ENCODE data around the gene DCBLD1.

Gene DCBLD1

GRCh38 chr6:117559299-117559698 lies 76.8 kb downstream of the DCBLD1 start:
- Histone ChIP-seq H3K4me1 (ENCODE audit: insufficient read depth, low read length, poor library complexity, severe bottlenecking) (peaks cover 4% of the 10 kb centered on the region), H3K9me3 (ENCODE audit: insufficient read depth, low read depth, low read length) (no peaks in the 10 kb centered on the region), H3K9me2 (replicated peaks; ENCODE audit: low read depth, low read length) (no peaks in the 10 kb centered on the region), H3K4me2 (ENCODE audit: low read depth, low read length, poor library complexity, severe bottlenecking) (no peak overlapping the region), H3K9ac (ENCODE audit: low read depth, low read length, poor library complexity, severe bottlenecking) (no peak overlapping the region), H4K20me1 (ENCODE audit: insufficient read depth, low read length, poor library complexity, severe bottlenecking) (no peaks in the 10 kb centered on the region), H3K79me2 (ENCODE audit: insufficient read depth, low read length) (no peaks in the 10 kb centered on the region), H2AFZ (ENCODE audit: low read length) (no peak overlapping the region), H3K4me3 (ENCODE audit: low read length, poor library complexity, severe bottlenecking) (no peak overlapping the region), H3K36me3 (ENCODE audit: insufficient read depth, low read length) (peaks cover 28% of the 10 kb centered on the region), H3F3A (ENCODE audit: low read depth) (no peaks in the 10 kb centered on the region), H3K27me3 (ENCODE audit: insufficient read depth, low read length, poor library complexity, severe bottlenecking) (no peaks in the 10 kb centered on the region)
- no peak for TF ChIP-seq EZH2phosphoT487 (IDR thresholded peaks at IDR 0.05; ENCODE audit: borderline replicate concordance)
- TF ChIP-seq, protein P1, sequence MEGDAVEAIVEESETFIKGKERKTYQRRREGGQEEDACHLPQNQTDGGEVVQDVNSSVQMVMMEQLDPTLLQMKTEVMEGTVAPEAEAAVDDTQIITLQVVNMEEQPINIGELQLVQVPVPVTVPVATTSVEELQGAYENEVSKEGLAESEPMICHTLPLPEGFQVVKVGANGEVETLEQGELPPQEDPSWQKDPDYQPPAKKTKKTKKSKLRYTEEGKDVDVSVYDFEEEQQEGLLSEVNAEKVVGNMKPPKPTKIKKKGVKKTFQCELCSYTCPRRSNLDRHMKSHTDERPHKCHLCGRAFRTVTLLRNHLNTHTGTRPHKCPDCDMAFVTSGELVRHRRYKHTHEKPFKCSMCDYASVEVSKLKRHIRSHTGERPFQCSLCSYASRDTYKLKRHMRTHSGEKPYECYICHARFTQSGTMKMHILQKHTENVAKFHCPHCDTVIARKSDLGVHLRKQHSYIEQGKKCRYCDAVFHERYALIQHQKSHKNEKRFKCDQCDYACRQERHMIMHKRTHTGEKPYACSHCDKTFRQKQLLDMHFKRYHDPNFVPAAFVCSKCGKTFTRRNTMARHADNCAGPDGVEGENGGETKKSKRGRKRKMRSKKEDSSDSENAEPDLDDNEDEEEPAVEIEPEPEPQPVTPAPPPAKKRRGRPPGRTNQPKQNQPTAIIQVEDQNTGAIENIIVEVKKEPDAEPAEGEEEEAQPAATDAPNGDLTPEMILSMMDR (conservative IDR thresholded peaks at IDR 0.05; ENCODE audit: low read length) = no peak

DNA sequence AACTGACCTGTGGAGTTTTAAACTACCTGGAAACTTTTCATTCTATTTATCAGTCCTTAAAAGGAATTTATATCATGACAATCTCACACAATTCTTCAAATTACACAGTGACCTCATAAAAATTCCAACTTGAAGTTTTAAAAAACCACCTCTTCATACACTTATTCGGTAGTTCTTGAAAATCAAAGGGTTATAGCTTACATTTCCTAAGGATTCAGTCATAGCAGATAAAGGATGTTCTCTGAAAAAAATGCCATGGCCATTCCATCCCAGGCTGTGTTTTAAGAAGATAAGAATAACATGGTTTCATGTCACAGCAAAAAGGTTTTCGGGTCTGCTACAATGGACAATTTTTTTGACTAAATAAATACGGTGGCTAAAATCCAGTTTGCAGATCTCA lies 78.7 kb downstream of the DCBLD1 start:
- Histone ChIP-seq H3K4me2 (ENCODE audit: low read depth, low read length, poor library complexity, severe bottlenecking) (no peak overlapping the region), H3F3A (ENCODE audit: low read depth) (no peaks in the 10 kb centered on the region), H2AFZ (ENCODE audit: low read length) (no peak overlapping the region), H3K4me3 (ENCODE audit: low read length, poor library complexity, severe bottlenecking) (no peak overlapping the region), H3K9me2 (replicated peaks; ENCODE audit: low read depth, low read length) (no peaks in the 10 kb centered on the region), H3K27me3 (ENCODE audit: insufficient read depth, low read length, poor library complexity, severe bottlenecking) (no peaks in the 10 kb centered on the region), H4K20me1 (ENCODE audit: insufficient read depth, low read length, poor library complexity, severe bottlenecking) (no peaks in the 10 kb centered on the region), H3K36me3 (ENCODE audit: insufficient read depth, low read length) (peaks cover 45% of the 10 kb centered on the region), H3K4me1 (ENCODE audit: insufficient read depth, low read length, poor library complexity, severe bottlenecking) (no peaks in the 10 kb centered on the region), H3K79me2 (ENCODE audit: insufficient read depth, low read length) (no peaks in the 10 kb centered on the region), H3K9ac (ENCODE audit: low read depth, low read length, poor library complexity, severe bottlenecking) (no peak overlapping the region), H3K9me3 (ENCODE audit: insufficient read depth, low read depth, low read length) (no peaks in the 10 kb centered on the region)
- TF ChIP-seq, protein P1 (conservative IDR thresholded peaks at IDR 0.05; ENCODE audit: low read length) = no peak
- no peak for TF ChIP-seq EZH2phosphoT487 (IDR thresholded peaks at IDR 0.05; ENCODE audit: borderline replicate concordance)

DNA sequence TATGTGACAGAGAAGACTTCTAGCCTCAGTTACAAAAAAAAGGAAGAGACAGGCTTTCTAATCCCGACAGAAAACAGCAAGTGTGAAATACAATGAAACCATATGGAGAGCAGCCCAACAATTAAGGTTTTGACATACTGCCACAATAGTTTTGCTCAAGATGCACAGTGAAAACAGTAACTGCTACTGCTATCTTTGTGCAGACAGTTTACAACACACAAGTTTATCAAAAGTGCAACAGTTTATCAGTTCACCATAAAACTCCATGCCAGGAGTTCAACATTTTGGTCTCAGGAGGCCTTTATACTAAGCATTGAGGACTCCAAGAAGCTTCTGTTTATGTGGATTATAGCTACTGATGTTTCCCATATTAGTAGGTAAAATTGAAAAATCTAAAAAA lies 82.2 kb downstream of the DCBLD1 start:
- Histone ChIP-seq H3K36me3 (ENCODE audit: insufficient read depth, low read length) (peaks cover 78% of the 10 kb centered on the region), H3K9me3 (ENCODE audit: insufficient read depth, low read depth, low read length) (no peaks in the 10 kb centered on the region), H3K9me2 (replicated peaks; ENCODE audit: low read depth, low read length) (no peaks in the 10 kb centered on the region), H3K4me2 (ENCODE audit: low read depth, low read length, poor library complexity, severe bottlenecking) (no peak overlapping the region), H3F3A (ENCODE audit: low read depth) (no peaks in the 10 kb centered on the region), H3K27me3 (ENCODE audit: insufficient read depth, low read length, poor library complexity, severe bottlenecking) (no peaks in the 10 kb centered on the region), H3K4me1 (ENCODE audit: insufficient read depth, low read length, poor library complexity, severe bottlenecking) (no peaks in the 10 kb centered on the region), H3K79me2 (ENCODE audit: insufficient read depth, low read length) (no peaks in the 10 kb centered on the region), H3K9ac (ENCODE audit: low read depth, low read length, poor library complexity, severe bottlenecking) (no peak overlapping the region), H3K4me3 (ENCODE audit: low read length, poor library complexity, severe bottlenecking) (no peak overlapping the region), H2AFZ (ENCODE audit: low read length) (no peak overlapping the region), H4K20me1 (ENCODE audit: insufficient read depth, low read length, poor library complexity, severe bottlenecking) (no peaks in the 10 kb centered on the region)
- no peak for TF ChIP-seq EZH2phosphoT487 (IDR thresholded peaks at IDR 0.05; ENCODE audit: borderline replicate concordance)
- TF ChIP-seq, protein P1 (conservative IDR thresholded peaks at IDR 0.05; ENCODE audit: low read length) = no peak

Data from Loucy (cell line).